Testis (tissue), 2 donors: ENCODE results near the gene AGBL1.

Source experiments
- POLR2A ChIP-seq: fragments of 450-650 bp; IDR thresholded peaks from one replicate; pipeline ENCODE4 v1.6.1; 2017; ENCODE audit warnings: antibody characterized with exemption, mild to moderate bottlenecking, moderate library complexity
- TF ChIP-seq, protein P1 (sequence below), 3 experiments: fragments of 450-650 bp in 2 of 3; fragments of 200-600 bp in 1 of 3; sonication (generic) in 1 of 3; IDR thresholded peaks; one replicate each; pipeline ENCODE4 v1.5.1; 2016 to 2019; ENCODE audit warnings: antibody characterized with exemption in 3 of 3, mild to moderate bottlenecking in 2 of 3, moderate library complexity in 1 of 3

DNA sequence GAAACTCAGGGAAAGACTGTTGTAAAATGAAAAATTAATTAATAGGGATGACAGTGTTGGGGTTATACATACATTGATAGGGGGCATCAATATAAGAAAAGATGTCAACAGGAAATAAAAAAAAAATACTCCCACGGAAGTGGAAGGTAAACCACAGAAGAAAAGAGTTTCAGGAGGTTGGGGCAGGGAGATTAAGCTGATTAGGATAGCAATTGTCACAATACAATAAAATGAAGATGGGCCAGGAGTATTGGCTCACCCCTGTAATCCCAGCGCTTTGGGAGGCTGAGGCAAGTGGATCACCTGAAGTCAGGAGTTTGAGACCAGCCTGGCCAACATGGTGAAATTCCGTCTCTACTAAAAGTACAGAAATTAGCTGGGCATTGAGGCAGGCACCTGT is 536.1 kb downstream of the AGBL1 start:
- TF ChIP-seq, protein P1, sequence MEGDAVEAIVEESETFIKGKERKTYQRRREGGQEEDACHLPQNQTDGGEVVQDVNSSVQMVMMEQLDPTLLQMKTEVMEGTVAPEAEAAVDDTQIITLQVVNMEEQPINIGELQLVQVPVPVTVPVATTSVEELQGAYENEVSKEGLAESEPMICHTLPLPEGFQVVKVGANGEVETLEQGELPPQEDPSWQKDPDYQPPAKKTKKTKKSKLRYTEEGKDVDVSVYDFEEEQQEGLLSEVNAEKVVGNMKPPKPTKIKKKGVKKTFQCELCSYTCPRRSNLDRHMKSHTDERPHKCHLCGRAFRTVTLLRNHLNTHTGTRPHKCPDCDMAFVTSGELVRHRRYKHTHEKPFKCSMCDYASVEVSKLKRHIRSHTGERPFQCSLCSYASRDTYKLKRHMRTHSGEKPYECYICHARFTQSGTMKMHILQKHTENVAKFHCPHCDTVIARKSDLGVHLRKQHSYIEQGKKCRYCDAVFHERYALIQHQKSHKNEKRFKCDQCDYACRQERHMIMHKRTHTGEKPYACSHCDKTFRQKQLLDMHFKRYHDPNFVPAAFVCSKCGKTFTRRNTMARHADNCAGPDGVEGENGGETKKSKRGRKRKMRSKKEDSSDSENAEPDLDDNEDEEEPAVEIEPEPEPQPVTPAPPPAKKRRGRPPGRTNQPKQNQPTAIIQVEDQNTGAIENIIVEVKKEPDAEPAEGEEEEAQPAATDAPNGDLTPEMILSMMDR (IDR thresholded peaks at IDR 0.05): no peak
- no peak for TF ChIP-seq POLR2A
